Activated T-helper 1 cell treated with anti-CD3 and anti-CD28 coated beads, Interleukin-12 subunit alpha, Interleukin-12 subunit beta, Interleukin-2, Interleukin-4 antibody, amounts not matched to agents 30 ng/mL and 10 ng/mL and 1 ng/mL, durations not matched to agents 14 hours and 24 hours and 36 hours (primary cell): ENCODE results near the gene AVPI1. TPM values are rescaled to one million over a fixed set of nuclear protein-coding genes. Genes with fewer than 3 reads are reported as not detected.
"Not testable (repeated sequence)": the region's sequence is repeated elsewhere in the genome, so short reads cannot be mapped to it uniquely, and the experiment has no call there.

Source experiments
- DNase-seq: peaks from one replicate; pipeline ENCODE4 v3.0.0; 2021; ENCODE audit warnings: low spot score
- H3K27ac Mint-ChIP-seq: one replicate; pipeline ENCODE4 v1.8.0; 2021; ENCODE audit warnings: mild to moderate bottlenecking, mixed read lengths
- H3K27me3 Mint-ChIP-seq: one replicate; pipeline ENCODE4 v1.8.0; 2022; ENCODE audit warnings: mild to moderate bottlenecking, moderate library complexity, mixed read lengths; ENCODE audit not compliant: insufficient read depth
- H3K36me3 Mint-ChIP-seq: one replicate; pipeline ENCODE4 v1.8.0; 2021; ENCODE audit warnings: low read depth, mixed read lengths
- H3K4me1 Mint-ChIP-seq: one replicate; pipeline ENCODE4 v1.8.0; 2021; ENCODE audit warnings: low read depth, mixed read lengths
- H3K4me3 Mint-ChIP-seq: one replicate; pipeline ENCODE4 v1.8.0; 2021; ENCODE audit warnings: mild to moderate bottlenecking, moderate library complexity, mixed read lengths
- H3K9me3 Mint-ChIP-seq: one replicate; pipeline ENCODE4 v1.8.0; 2021; ENCODE audit warnings: mixed read lengths
- intact Hi-C: fragments of 100-400 bp; cut with micrococcal nuclease; formaldehyde crosslinking; loops from one replicate; pipeline ENCODE4 v1.15.1; 2024
- total RNA-seq: library from RNA; stranded (reverse); gene quantifications from 2 replicates; pipeline ENCODE4 v1.2.3, GENCODE V29; 2022

The AVPI1 gene
- total RNA-seq, 1 donor from 2014 or later: 0.93 TPM

DNA sequence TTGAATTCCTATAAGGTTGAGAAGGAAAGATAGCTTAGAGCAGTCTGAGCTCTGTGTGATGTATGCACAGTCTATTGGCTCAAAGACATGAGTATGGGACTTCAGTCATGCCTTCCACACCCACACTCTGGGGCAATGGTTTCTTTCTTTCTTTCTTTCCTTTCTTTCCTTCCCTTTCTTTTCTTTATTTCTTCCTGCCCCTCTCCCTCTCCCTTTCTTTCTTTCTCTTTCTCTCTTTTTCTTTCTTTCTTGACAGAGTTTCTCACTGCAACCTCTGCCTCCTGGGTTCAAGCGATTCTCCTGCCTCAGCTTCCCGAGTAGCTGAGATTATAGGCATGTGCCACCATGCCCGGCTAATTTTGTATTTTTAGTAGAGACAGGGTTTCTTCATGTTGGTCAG lies 48.0 kb downstream of the AVPI1 start:
- intact Hi-C loops: not testable (repeated sequence)

DNA sequence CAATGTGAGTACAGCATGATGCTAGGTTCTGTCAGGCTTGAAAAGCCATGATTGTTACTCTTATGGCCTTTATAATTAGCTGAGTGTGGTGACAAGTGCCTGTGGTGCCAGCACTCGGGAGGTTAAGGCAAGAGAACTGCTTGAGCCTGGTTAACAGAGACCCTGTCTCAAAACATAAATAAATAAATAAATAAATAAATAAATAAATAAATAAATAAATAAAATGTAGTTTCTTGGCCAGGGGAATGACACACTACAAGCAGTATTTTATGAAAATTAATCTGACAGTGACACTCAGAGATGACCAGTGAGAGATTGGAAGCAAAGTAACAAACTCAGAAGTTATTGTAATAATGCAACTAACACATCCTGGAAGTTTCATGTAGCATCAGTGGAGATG lies 51.5 kb downstream of the AVPI1 start:
- intact Hi-C loops: no loop called here
- H3K27ac Mint-ChIP-seq: no peak overlapping the region
- H3K4me3 Mint-ChIP-seq: no peak overlapping the region
- peaks cover 2% of the 10 kb centered on the region for H3K36me3 Mint-ChIP-seq
- H3K27me3 Mint-ChIP-seq: peaks cover 3% of the 10 kb centered on the region
- no peaks in the 10 kb centered on the region for H3K9me3 Mint-ChIP-seq
- DNase-seq: no peak
- peaks cover 24% of the 10 kb centered on the region for H3K4me1 Mint-ChIP-seq

More for the DNA sequence above, 48.0 kb downstream of the AVPI1 start:
- not testable (repeated sequence) for H3K27ac Mint-ChIP-seq, H3K4me3 Mint-ChIP-seq, H3K9me3 Mint-ChIP-seq, H3K36me3 Mint-ChIP-seq, DNase-seq, H3K27me3 Mint-ChIP-seq
- H3K4me1 Mint-ChIP-seq: peaks cover 23% of the 10 kb centered on the region

DNA sequence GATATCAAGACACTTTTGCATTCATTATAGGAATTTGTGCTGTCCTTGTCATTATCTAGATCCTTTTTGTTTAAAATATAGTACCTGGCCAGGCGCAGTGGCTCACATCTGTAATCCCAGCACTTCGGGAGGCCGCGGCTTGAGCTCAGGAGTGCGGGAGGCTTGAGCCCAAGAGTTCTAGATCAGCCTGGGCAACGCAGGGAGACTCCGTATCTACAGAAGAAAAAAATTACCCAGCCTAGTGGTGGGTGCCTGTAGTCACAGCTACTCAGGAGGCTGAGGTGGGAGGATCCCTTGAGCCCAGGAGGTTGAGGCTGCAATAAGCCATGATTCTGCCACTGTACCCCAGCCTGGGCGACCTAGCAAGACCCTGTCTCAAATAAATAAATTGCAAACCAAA lies 53.1 kb downstream of the AVPI1 start:
- no peak for DNase-seq
- peaks cover 19% of the 10 kb centered on the region for H3K4me1 Mint-ChIP-seq
- H3K9me3 Mint-ChIP-seq: no peaks in the 10 kb centered on the region
- H3K27ac Mint-ChIP-seq: peak overlapping the region; percentile 89
- peaks cover 2% of the 10 kb centered on the region for H3K36me3 Mint-ChIP-seq
- intact Hi-C loops: loop anchor here (1.0 to 2.0 kb wide), 7 partner anchors 7 to 300 kb away; partner anchors contain the start of genes AVPI1, FRAT2, MMS19 and UBTD1
- peaks cover 3% of the 10 kb centered on the region for H3K27me3 Mint-ChIP-seq
- peak overlapping the region; percentile 96 for H3K4me3 Mint-ChIP-seq

DNA sequence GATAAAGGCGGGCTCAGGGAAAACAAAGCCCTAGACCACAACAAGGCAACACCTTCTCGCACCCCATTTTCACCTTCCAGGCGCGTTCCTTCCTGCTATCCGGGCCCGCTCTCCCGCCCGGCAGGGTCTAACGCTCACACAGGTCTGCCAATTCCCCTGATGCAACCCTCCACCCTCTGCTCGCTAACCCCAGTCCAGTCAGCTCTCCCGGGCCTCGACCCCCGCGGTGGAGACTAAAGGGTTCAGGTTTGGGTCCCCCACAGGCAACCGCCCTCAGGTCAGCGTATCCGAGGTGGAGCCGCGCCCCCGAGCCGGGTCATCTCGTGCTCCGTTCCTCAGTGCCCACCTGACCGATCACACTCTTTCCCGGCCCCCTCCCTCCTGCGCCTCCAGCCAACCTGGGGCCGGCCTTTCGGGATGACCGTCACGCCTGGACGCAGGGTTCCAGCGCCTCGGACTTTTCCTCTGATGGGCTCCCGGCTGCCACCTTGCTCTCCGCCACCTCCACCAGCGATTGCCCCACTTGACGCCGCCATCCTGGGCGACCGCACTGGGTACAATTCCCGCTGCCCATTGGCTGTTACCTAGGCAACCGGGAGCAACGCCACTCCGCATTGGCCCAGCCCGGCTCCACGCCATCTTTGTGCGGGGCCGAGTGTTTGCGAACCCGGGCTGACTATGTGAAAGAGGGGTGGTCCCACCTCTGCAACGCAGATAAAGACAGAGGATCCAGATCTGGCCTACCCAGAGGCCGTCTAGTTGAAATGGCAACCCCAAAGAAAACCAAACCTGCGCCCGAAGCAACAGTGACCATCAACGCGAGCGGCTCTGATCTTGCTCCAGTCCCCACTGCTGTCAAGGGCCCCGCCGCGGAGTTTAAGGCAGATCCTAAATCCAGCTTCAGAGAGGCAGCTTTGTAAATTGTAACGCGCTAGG lies 53.8 kb downstream of the AVPI1 start, which contains the start of gene MORN4:
TSS of gene MORN4 (minus strand) at position 552 of the 936 bp plus-strand sequence. CDS start 13,847 bp downstream, outside the sequence.
- peaks cover 19% of the 10 kb centered on the region for H3K4me1 Mint-ChIP-seq
- H3K27me3 Mint-ChIP-seq: peaks cover 2% of the 10 kb centered on the region
- peaks cover 2% of the 10 kb centered on the region for H3K36me3 Mint-ChIP-seq
- H3K9me3 Mint-ChIP-seq: no peaks in the 10 kb centered on the region
- intact Hi-C loops: loop anchor here (1.0 to 2.0 kb wide), 7 partner anchors 8 to 299 kb away; partner anchors contain the start of genes AVPI1, FRAT2, MMS19 and UBTD1
- peak within 1 kb of the TSS; percentile 96 for H3K4me3 Mint-ChIP-seq
- peak; percentile 89 for DNase-seq
- H3K27ac Mint-ChIP-seq: peak within 1 kb of the TSS; percentile 89

DNA sequence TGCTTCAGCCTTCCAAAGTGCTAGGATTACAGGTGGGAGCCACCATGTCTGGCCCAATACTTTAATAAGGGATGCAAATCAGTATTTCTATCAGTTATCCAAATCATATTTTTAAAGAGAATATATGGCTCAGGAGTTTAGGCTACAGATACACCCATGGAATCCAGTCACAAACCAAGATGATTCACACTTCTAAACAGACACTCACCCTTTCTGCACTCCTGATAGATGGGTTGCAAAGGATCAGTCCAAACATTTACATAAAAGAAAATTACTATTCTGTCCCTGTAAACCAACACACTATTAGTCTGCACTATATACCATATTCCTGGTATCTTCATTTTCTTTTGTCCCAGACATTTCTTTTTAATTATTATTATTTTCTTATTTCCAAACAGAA lies 55.9 kb downstream of the AVPI1 start:
- Mint-ChIP-seq H3K9me3 (no peaks in the 10 kb centered on the region), H3K36me3 (peaks cover 2% of the 10 kb centered on the region), H3K27me3 (peaks cover 5% of the 10 kb centered on the region), H3K4me3 (no peak overlapping the region), H3K27ac (no peak overlapping the region), H3K4me1 (peaks cover 19% of the 10 kb centered on the region)
- DNase-seq: no peak
- intact Hi-C loops: no loop called here

DNA sequence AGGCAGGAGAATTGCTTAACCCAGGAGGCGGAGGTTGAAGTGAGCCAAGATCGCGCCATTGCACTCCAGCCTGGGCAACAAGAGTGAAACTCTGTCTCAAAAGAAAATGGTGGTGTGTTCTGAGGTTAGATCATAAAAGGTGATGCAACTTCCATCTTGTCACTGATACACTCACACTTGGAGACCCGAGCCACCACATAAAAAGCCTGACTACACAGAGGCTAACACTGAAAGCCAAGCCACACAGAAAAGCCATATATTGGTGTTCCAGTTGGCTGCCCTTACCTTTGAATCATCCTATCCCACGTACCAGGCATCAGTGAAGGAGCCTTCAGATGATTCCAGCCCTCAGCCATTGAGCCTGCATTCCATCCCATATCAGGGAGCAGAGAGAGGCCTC lies 57.8 kb downstream of the AVPI1 start:
- intact Hi-C loops: no loop called here
- Mint-ChIP-seq H3K27ac (no peak overlapping the region), H3K4me1 (peaks cover 19% of the 10 kb centered on the region), H3K27me3 (peaks cover 5% of the 10 kb centered on the region), H3K4me3 (no peak overlapping the region), H3K36me3 (peaks cover 2% of the 10 kb centered on the region), H3K9me3 (no peaks in the 10 kb centered on the region)
- no peak for DNase-seq

DNA sequence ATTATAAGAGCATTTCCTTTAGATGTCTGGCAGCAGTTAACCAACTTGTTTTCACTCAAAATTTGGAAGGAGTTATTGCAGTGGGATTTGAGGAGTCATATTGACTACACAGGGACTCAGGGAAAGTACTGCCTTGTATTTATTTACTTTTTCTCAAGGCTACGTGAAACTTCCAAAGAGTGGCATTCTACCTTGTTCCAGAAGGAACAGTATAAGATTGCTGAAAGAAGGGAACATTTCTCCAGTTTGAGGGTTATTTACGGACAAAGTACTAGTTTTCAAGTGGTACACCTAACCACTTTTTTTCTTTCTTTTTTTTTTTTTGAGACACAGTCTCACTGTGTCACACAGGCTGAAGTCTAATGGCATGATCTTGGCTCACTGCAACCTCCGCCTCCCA lies 58.8 kb downstream of the AVPI1 start:
- H3K36me3 Mint-ChIP-seq: peaks cover under 1% of the 10 kb centered on the region
- peaks cover 10% of the 10 kb centered on the region for H3K4me1 Mint-ChIP-seq
- no peak overlapping the region for H3K27ac Mint-ChIP-seq
- DNase-seq: no peak
- no peak overlapping the region for H3K4me3 Mint-ChIP-seq
- intact Hi-C loops: no loop called here
- H3K27me3 Mint-ChIP-seq: peaks cover 3% of the 10 kb centered on the region
- H3K9me3 Mint-ChIP-seq: no peaks in the 10 kb centered on the region

DNA sequence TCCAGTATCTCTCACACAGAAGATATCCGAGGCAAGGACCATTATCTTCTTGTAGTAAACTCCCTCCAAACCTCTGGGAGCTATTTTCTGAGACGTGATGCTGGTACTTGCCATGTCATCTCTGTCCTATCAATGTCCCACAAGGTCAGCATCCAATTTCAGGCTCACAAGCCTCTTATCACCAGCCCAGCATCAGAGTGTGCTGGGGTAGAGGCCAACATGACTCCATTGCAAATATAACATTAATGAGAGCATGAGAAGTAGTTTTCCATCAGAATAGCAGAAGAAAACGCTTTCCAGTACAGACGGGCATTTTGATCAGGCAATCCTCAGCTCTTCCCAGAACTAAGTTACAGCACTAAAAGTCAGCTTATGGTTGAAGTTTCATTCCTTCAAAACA lies 59.3 kb downstream of the AVPI1 start:
- Mint-ChIP-seq H3K27me3 (peaks cover 3% of the 10 kb centered on the region), H3K36me3 (no peaks in the 10 kb centered on the region), H3K4me1 (peaks cover 5% of the 10 kb centered on the region), H3K4me3 (no peak overlapping the region), H3K9me3 (no peaks in the 10 kb centered on the region), H3K27ac (no peak overlapping the region)
- intact Hi-C loops: no loop called here
- no peak for DNase-seq

Other genes with a start within 250 kb of the AVPI1 start
- gene EXOSC1, start 241.2 kb downstream of the AVPI1 start, total RNA-seq: 55.3 and 57.1 TPM in 2 replicates
- gene ZDHHC16, start 241.1 kb downstream of the AVPI1 start, total RNA-seq: 48.3 and 48.8 TPM in 2 replicates
- gene MMS19, start 188.8 kb downstream of the AVPI1 start, total RNA-seq: 91.8 and 93.2 TPM in 2 replicates
- gene UBTD1, start 188.3 kb downstream of the AVPI1 start, total RNA-seq: 1.7 and 1.8 TPM in 2 replicates
- not detected in 2 replicates for gene ANKRD2, start 114.5 kb downstream of the AVPI1 start, total RNA-seq
- not detected in 2 replicates for gene HOGA1, start 102.9 kb downstream of the AVPI1 start, total RNA-seq
- gene C10orf62, start 97.5 kb downstream of the AVPI1 start, total RNA-seq: not detected in 2 replicates
- gene MORN4, start 53.7 kb downstream of the AVPI1 start, total RNA-seq: 1.9 TPM in 2 replicates
- 19.3 and 19.7 TPM in 2 replicates for gene PI4K2A, start 46.6 kb downstream of the AVPI1 start, total RNA-seq
- gene MARVELD1, start 26.5 kb upstream of the AVPI1 start, total RNA-seq: 3.0 and 3.4 TPM in 2 replicates
- gene ZFYVE27, start 49.9 kb upstream of the AVPI1 start, total RNA-seq: 41.7 and 42.5 TPM in 2 replicates
- not detected in 2 replicates for gene SFRP5, start 84.8 kb upstream of the AVPI1 start, total RNA-seq
- gene GOLGA7B, start 162.6 kb upstream of the AVPI1 start, total RNA-seq: 0.26 and 0.29 TPM in 2 replicates